Stimulated activated memory B cell treated with anti-CD40 and anti-IgM and Interleukin-4, amounts not matched to agents 10 μg/mL and 1 μg/mL and 100 μg/mL, for 72 hours (primary cell): Measurements from ENCODE around the gene DAB2IP.

Source experiments
- ATAC-seq: fragments of 150-1000 bp; cut with Tn5 transposase; 2 replicates; pipeline ENCODE4 v1.10.0; 2021
- H3K27ac Mint-ChIP-seq: one replicate; pipeline ENCODE4 v1.8.0; 2022; ENCODE audit warnings: mild to moderate bottlenecking, mixed read lengths
- H3K27me3 Mint-ChIP-seq: one replicate; pipeline ENCODE4 v1.8.0; 2022; ENCODE audit warnings: mixed read lengths
- H3K36me3 Mint-ChIP-seq: one replicate; pipeline ENCODE4 v1.8.0; 2022; ENCODE audit warnings: mixed read lengths
- H3K4me1 Mint-ChIP-seq: one replicate; pipeline ENCODE4 v1.8.0; 2022; ENCODE audit warnings: mixed read lengths
- H3K4me3 Mint-ChIP-seq: one replicate; pipeline ENCODE4 v1.8.0; 2022; ENCODE audit warnings: mild to moderate bottlenecking, moderate library complexity, mixed read lengths
- H3K9me3 Mint-ChIP-seq: one replicate; pipeline ENCODE4 v1.8.0; 2022; ENCODE audit warnings: mixed read lengths

The DAB2IP gene

DNA sequence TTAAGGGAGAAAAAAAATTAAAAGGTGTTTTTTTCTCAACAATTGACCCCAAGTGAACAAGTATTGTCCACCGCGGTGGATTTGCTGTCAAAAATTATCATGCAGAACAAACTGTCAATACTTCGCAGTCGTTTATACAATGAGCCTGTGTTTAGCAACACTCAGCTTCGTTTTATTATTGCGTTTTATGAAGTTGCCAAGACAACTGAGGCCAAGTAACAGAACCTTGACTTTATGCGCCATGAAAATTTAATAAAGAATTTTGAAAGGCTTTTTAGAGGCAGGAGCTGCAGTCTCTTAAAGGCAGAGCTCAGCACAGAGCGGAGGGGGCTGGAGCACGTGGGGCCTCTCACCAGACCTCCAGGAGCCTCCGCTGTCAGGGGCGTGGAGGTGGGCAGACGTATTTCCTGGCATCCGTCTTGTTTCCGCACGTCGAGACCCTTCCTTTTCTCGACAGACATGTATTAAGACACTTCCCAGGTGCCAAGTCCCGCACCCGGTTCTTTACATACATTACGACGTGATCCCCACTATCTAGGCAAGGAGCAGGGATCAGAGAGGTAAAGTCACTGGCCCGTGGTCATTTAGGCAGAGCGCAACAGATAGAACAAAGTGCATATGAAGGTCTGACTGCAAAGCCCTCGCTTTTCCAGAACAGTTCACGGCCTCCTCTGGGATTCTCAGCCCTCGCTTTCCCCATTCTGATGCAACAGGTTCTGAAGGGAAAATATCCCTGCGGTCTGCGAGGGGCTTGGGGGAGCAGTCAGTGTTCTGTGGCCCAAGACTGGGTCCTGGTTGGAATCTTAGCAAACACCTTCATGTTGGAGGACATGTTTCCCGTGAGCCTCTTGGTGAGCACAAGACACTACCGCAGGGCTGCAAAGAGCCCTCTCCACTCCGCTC is 164.4 kb downstream of the DAB2IP start:
- Mint-ChIP-seq H3K4me3 (no peak overlapping the region), H3K27ac (no peak overlapping the region), H3K4me1 (peaks cover 9% of the 10 kb centered on the region), H3K36me3 (no peaks in the 10 kb centered on the region), H3K27me3 (peaks cover 18% of the 10 kb centered on the region), H3K9me3 (no peaks in the 10 kb centered on the region)
- ATAC-seq: no peak

DNA sequence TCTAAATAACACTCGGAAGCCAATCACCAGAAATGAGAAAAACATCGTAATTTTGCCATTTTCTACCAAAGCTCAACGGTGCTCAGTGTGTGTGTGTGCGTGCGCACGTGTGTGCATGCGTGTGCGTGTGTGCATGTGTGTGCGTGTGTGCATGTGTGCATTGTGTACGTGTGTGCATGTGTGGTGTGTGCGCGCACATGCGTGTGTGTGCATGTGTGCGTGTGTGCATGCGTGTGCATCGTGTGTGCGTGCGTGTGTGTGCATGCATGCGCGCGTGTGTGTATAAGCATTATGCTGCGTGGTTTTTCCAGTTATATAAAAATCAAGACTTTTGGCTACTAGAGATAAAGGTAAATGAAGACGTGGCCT is 165.0 kb downstream of the DAB2IP start:
- H3K27ac Mint-ChIP-seq: no peak overlapping the region
- ATAC-seq: no peak
- H3K4me3 Mint-ChIP-seq: no peak overlapping the region
- peaks cover 9% of the 10 kb centered on the region for H3K4me1 Mint-ChIP-seq
- H3K9me3 Mint-ChIP-seq: no peaks in the 10 kb centered on the region
- H3K27me3 Mint-ChIP-seq: peaks cover 24% of the 10 kb centered on the region
- no peaks in the 10 kb centered on the region for H3K36me3 Mint-ChIP-seq

- peaks cover 9% of the 10 kb centered on the region for H3K4me1 Mint-ChIP-seq
- H3K27ac Mint-ChIP-seq: no peak overlapping the region
- peaks cover 28% of the 10 kb centered on the region for H3K27me3 Mint-ChIP-seq
- no peak for ATAC-seq
- H3K4me3 Mint-ChIP-seq: no peak overlapping the region
- no peaks in the 10 kb centered on the region for H3K36me3 Mint-ChIP-seq
- no peaks in the 10 kb centered on the region for H3K9me3 Mint-ChIP-seq
Measured at GRCh38 chr9:121816845-121817450, 165.5 kb downstream of the DAB2IP start.

GRCh38 chr9:121817476-121817875 is 166.0 kb downstream of the DAB2IP start:
- Mint-ChIP-seq H3K9me3 (no peaks in the 10 kb centered on the region), H3K27ac (no peak overlapping the region), H3K4me3 (no peak overlapping the region), H3K4me1 (peaks cover 9% of the 10 kb centered on the region), H3K27me3 (peaks cover 28% of the 10 kb centered on the region), H3K36me3 (no peaks in the 10 kb centered on the region)
- ATAC-seq: no peak

DNA sequence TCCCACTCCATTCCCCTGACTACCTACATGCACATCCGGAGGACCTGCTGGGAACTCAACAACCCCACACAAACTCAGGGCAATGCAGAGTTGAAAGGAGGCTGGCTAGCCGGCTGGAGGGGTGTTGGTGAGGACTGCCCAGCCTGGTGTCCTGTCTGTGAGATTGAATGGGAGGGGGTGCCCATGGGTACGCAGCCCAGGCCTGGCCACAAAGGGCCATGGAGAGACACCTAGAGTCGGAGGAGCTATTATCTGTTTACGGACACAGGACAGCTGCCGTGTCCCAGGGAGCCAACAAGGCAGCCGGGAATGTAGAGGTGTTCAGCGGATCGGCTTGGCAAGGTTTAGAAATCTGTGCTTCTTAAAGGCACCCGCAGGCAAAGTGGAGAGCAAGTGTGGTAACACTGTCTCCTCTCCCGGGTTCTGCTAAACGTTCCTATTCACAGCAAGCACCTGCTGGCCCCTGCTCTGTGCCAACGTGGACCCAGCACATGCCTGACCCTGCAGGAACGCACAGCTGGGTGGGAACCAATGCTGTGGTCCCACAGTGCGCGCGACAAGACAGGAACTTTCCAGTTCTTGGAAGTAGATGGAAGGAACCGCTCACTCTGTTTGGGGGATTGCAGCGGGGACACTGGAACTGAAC is 166.7 kb downstream of the DAB2IP start:
- no peak overlapping the region for H3K4me3 Mint-ChIP-seq
- no peaks in the 10 kb centered on the region for H3K9me3 Mint-ChIP-seq
- H3K27me3 Mint-ChIP-seq: peaks cover 28% of the 10 kb centered on the region
- no peak overlapping the region for H3K27ac Mint-ChIP-seq
- H3K4me1 Mint-ChIP-seq: peaks cover 9% of the 10 kb centered on the region
- no peaks in the 10 kb centered on the region for H3K36me3 Mint-ChIP-seq
- no peak for ATAC-seq

GRCh38 chr9:121818841-121819427 is 167.5 kb downstream of the DAB2IP start:
- peaks cover 9% of the 10 kb centered on the region for H3K4me1 Mint-ChIP-seq
- no peak overlapping the region for H3K4me3 Mint-ChIP-seq
- no peak overlapping the region for H3K27ac Mint-ChIP-seq
- H3K36me3 Mint-ChIP-seq: no peaks in the 10 kb centered on the region
- no peaks in the 10 kb centered on the region for H3K9me3 Mint-ChIP-seq
- H3K27me3 Mint-ChIP-seq: peaks cover 28% of the 10 kb centered on the region
- ATAC-seq: no peak

GRCh38 chr9:121819428-121820231 is 168.2 kb downstream of the DAB2IP start:
- H3K4me3 Mint-ChIP-seq: no peak overlapping the region
- no peak for ATAC-seq

DNA sequence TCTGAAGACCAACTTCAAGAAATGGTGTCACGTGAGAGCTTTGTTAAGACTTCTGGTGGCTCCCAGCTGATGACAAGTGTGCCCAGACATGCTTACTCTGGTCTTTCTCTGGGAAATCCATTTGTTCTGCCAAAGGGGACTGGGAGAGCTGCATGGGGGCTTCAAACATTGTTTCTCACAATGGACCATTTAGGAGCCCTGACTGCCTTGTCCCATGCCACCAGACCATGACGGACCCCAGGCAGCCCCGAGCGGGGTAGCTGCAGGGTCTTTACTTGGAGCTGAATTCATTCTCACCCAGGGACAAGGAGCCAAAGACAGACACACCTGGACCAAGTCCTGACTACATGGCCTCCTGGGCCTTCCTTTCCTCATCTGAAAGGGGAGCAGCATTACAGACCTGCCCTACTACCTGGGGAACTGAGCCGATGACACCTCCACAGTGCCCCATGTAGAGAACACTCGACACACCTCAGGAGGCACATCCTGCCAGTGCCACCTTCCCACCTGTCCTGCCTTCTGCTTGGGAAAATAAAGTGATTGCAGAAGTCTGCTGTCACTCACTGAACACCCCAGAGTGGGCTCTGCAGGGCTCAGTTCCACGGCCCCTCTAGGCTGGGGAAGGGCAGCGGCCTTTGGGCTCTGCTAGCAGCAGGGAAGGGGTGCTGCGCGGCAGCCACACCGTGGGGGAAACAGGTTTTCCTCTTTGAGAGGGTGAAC is 169.0 kb downstream of the DAB2IP start:
- no peak overlapping the region for H3K27ac Mint-ChIP-seq
- no peak for ATAC-seq
- H3K9me3 Mint-ChIP-seq: no peaks in the 10 kb centered on the region
- H3K4me1 Mint-ChIP-seq: peaks cover 9% of the 10 kb centered on the region
- peaks cover 28% of the 10 kb centered on the region for H3K27me3 Mint-ChIP-seq
- H3K4me3 Mint-ChIP-seq: no peak overlapping the region
- H3K36me3 Mint-ChIP-seq: no peaks in the 10 kb centered on the region

More at GRCh38 chr9:121819428-121820231, 168.2 kb downstream of the DAB2IP start:
- no peaks in the 10 kb centered on the region for H3K9me3 Mint-ChIP-seq
- H3K27me3 Mint-ChIP-seq: peaks cover 28% of the 10 kb centered on the region
- peaks cover 9% of the 10 kb centered on the region for H3K4me1 Mint-ChIP-seq
- no peak overlapping the region for H3K27ac Mint-ChIP-seq
- H3K36me3 Mint-ChIP-seq: no peaks in the 10 kb centered on the region

- peaks cover 9% of the 10 kb centered on the region for H3K4me1 Mint-ChIP-seq
- no peaks in the 10 kb centered on the region for H3K9me3 Mint-ChIP-seq
- peaks cover 28% of the 10 kb centered on the region for H3K27me3 Mint-ChIP-seq
- no peak overlapping the region for H3K4me3 Mint-ChIP-seq
- H3K36me3 Mint-ChIP-seq: no peaks in the 10 kb centered on the region
- H3K27ac Mint-ChIP-seq: no peak overlapping the region
- no peak for ATAC-seq
Measured at GRCh38 chr9:121821326-121821725, 169.9 kb downstream of the DAB2IP start.

DNA sequence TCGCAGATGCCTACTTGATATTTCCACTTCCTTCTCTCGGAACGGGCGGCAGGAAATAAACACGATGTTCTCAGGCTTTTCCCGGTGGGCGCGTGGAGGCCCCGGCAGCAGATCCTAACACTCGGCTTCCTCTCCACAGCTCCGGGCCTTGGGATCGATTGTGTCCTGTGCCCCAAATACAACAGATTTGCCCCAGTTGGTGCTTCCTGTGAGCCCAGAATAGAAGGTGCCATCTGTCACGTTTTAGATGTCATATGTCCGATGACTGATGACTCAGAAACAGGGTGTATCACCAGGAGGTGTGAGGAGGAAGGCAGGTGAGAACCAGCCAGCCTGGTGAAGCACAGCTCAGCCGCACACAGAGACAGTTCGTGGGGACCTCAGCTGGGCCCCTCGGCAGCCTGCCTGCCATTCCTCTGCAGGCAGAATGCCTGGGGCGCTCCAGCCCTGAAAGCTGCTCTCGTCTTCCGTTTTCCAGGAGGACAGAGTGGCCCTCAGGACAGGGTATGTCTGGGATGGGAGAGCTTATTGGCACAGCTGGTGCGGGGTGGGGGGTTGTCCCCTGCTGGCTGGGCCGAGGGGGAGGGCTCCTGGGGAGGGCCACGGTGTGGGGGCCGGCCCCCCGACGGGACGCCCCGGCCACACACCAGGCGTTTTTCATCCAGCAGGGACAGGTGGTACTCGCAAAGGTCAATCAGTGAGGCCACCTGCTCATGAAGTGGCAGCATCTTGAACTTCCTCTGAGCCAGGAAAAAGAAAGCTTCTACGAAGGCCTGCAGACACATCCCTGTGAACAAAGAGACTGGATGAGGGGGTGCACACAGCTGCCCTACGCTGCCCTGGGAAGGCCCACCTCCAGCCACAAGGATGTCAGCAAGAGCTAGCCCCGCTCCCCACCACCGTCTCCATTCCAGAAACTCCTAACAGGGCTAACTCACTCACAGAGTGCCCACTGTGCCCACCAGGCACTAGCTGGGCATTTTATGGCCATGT is 171.0 kb downstream of the DAB2IP start:
- Mint-ChIP-seq H3K27ac (no peak overlapping the region), H3K9me3 (no peaks in the 10 kb centered on the region), H3K36me3 (no peaks in the 10 kb centered on the region), H3K27me3 (peaks cover 28% of the 10 kb centered on the region), H3K4me1 (peaks cover 9% of the 10 kb centered on the region), H3K4me3 (no peak overlapping the region)
- no peak for ATAC-seq

DNA sequence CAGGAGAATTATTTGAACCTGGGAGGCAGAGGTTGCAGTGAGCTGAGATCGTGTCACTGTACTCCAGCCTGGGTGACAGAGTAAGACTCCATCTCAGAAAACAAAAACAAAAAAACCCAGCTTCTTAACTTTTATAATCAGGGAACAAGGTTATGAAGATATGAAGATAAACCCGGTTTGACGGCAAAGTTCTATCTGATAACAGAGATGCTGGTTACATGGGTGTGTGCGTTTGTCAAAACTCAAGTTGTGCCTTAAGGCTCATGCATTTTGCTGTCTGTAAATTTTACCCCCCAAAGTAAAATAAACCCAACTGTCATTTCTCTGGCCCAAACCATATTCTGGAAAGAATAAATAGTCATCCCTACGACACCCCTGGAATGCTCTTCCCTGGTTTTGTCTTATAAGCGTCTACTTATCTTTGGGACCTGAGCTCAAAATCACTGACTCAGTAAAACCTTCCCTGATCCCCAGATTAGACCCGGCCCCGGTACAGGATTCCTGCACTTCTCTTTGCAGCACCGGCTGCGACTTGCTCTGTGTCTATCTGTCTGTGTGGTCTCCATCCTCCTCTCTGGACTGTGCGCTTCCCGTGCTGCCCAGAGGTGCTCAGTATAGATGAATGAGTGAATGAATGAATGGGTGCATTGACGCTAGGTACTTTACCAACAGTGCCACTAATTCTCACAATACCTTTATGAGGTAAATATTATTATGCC is 172.2 kb downstream of the DAB2IP start:
- H3K27ac Mint-ChIP-seq: no peak overlapping the region
- no peaks in the 10 kb centered on the region for H3K36me3 Mint-ChIP-seq
- H3K27me3 Mint-ChIP-seq: peaks cover 21% of the 10 kb centered on the region
- no peaks in the 10 kb centered on the region for H3K9me3 Mint-ChIP-seq
- no peak overlapping the region for H3K4me3 Mint-ChIP-seq
- H3K4me1 Mint-ChIP-seq: peaks cover 9% of the 10 kb centered on the region
- ATAC-seq: no peak

- Mint-ChIP-seq H3K4me3 (no peak overlapping the region), H3K9me3 (no peaks in the 10 kb centered on the region), H3K4me1 (peaks cover 3% of the 10 kb centered on the region), H3K36me3 (no peaks in the 10 kb centered on the region), H3K27me3 (peaks cover 11% of the 10 kb centered on the region), H3K27ac (no peak overlapping the region)
- no peak for ATAC-seq
Measured at GRCh38 chr9:121824651-121825030, 173.2 kb downstream of the DAB2IP start.
